Body of pancreas (tissue), 4 donors: Measurements from ENCODE around the gene HAO1. TPM values are rescaled to one million over a fixed set of nuclear protein-coding genes. Genes with fewer than 3 reads are reported as not detected.

Source experiments
- ATAC-seq: fragments of 150-250 bp; one replicate; pipeline ENCODE4 v1.9.1; 2016
- DNase-seq, 4 donors: peaks; one replicate each; pipeline ENCODE4 v3.0.0-alpha.2; 2019
- H3K27ac ChIP-seq, 4 donors: fragments of 200-600 bp; sonication (generic); 1 replicate in 3 of 4; 2 replicates in 1 of 4; pipeline versions ENCODE4 v1.5.1 to v1.6.1; 2016 to 2019; ENCODE audit warnings: mild to moderate bottlenecking in 1 of 4, mixed read lengths in 1 of 4, moderate library complexity in 1 of 4
- H3K27me3 ChIP-seq, 2 donors: fragments of 200-600 bp; sonication (generic); one replicate each; pipeline ENCODE4 v1.6.0; 2016; ENCODE audit warnings: mild to moderate bottlenecking in 1 of 2
- H3K36me3 ChIP-seq, 2 donors: fragments of 200-600 bp; sonication (generic); replicated peaks in 1 of 2; 2 replicates each; pipeline ENCODE4 v1.5.1; 2016; ENCODE audit warnings: low read depth in 2 of 2; ENCODE audit not compliant: insufficient read depth in 1 of 2
- H3K4me1 ChIP-seq: fragments of 200-600 bp; sonication (generic); one replicate; pipeline ENCODE4 v1.6.0; 2016
- H3K4me3 ChIP-seq, 2 donors: fragments of 200-600 bp; sonication (generic); 1 replicate in 1 of 2; 2 replicates in 1 of 2; pipeline ENCODE4 v1.5.1; 2016 to 2019
- H3K9me3 ChIP-seq, 3 donors: fragments of 200-600 bp; sonication (generic); 1 replicate in 2 of 3; 2 replicates in 1 of 3; pipeline ENCODE4 v1.5.1; 2016
- POLR2A ChIP-seq, 3 donors: fragments of 450-650 bp; IDR thresholded peaks; one replicate each; pipeline ENCODE4 v1.6.1; 2016; ENCODE audit warnings: antibody characterized with exemption in 3 of 3, mild to moderate bottlenecking in 2 of 3
- WGBS, 2 donors: methylation state at CpG; one replicate each; pipeline ENCODE4 v1.1.5; 2017; 5-methylcytosine and 5-hydroxymethylcytosine counted together
- intact Hi-C: fragments of 100-400 bp; cut with DNase I; formaldehyde crosslinking; loops from one replicate; pipeline ENCODE4 v1.15.1; 2023
- total RNA-seq, 2 donors: library from RNA; depleted of rRNA; stranded (reverse); fragments of >200 nt; gene quantifications; one replicate each; pipeline ENCODE4 v1.1.0, GENCODE V29; 2016
- TF ChIP-seq, protein P1 (sequence below), 7 experiments: fragments of 450-650 bp in 4 of 7; fragments of 200-600 bp in 3 of 7; sonication (generic) in 3 of 7; IDR thresholded peaks; one replicate each; pipeline ENCODE4 v1.5.1; 2016 to 2019; ENCODE audit warnings: antibody characterized with exemption in 7 of 7

Gene HAO1
- total RNA-seq, 2 donors from 2014 or later: not detected

DNA sequence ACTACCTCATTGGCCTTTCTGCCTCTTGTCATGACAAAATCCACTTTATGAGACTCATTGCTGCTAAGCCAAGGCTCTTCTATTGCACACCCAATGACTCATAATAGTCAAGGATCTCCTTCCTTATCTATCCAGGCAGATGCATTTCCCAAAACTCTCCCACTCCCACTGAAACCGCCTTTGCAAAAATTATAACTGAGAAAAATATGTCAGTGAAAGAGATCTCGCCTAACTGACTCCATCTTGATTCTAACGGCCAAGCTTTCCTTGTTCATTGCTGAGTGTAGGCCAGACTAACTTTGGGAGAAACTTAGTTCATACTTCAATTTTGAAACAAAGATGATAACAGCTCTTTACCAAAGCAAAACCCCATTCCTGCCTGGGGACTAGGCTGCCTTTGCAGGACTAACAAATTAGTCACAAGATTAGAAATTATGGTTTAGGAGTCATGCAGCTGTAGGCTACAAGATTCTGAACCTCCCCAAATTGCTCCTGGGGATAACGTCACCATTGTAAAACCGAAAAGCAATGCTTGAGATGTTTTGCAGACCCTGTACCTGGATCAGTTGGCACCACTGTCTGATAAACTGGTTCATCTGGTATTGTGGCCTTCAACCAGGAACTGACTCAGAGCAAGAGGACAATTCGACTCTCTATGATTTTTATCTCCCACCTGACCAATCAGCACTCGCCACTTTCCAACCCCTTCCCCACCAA, 47.1 kb downstream of the HAO1 start:
- DNase-seq: no peak
- no peak for ATAC-seq
- no peaks in the 10 kb centered on the region for H3K27me3 ChIP-seq
- H3K27ac ChIP-seq: no peak overlapping the region
- 65 to 66% methylated on average over 7 of the region's 7 CpGs for WGBS, 2 donors
- H3K4me3 ChIP-seq: no peak overlapping the region
- H3K4me1 ChIP-seq: no peaks in the 10 kb centered on the region
- no peaks in the 10 kb centered on the region for H3K36me3 ChIP-seq
- TF ChIP-seq, protein P1, sequence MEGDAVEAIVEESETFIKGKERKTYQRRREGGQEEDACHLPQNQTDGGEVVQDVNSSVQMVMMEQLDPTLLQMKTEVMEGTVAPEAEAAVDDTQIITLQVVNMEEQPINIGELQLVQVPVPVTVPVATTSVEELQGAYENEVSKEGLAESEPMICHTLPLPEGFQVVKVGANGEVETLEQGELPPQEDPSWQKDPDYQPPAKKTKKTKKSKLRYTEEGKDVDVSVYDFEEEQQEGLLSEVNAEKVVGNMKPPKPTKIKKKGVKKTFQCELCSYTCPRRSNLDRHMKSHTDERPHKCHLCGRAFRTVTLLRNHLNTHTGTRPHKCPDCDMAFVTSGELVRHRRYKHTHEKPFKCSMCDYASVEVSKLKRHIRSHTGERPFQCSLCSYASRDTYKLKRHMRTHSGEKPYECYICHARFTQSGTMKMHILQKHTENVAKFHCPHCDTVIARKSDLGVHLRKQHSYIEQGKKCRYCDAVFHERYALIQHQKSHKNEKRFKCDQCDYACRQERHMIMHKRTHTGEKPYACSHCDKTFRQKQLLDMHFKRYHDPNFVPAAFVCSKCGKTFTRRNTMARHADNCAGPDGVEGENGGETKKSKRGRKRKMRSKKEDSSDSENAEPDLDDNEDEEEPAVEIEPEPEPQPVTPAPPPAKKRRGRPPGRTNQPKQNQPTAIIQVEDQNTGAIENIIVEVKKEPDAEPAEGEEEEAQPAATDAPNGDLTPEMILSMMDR (IDR thresholded peaks at IDR 0.05): no peak
- no peak for TF ChIP-seq POLR2A (IDR thresholded peaks at IDR 0.05)
- no peaks in the 10 kb centered on the region for H3K9me3 ChIP-seq
- intact Hi-C loops: no loop called here

- ATAC-seq (no peak), DNase-seq (no peak)
- Histone ChIP-seq H3K27ac (no peak overlapping the region), H3K4me3 (no peak overlapping the region), H3K9me3 (no peaks in the 10 kb centered on the region), H3K36me3 (no peaks in the 10 kb centered on the region), H3K27me3 (no peaks in the 10 kb centered on the region), H3K4me1 (no peaks in the 10 kb centered on the region)
- WGBS, 2 donors: 74 to 75% methylated on average over 5 of the region's 5 CpGs
- no peak for TF ChIP-seq POLR2A (IDR thresholded peaks at IDR 0.05)
- intact Hi-C loops: no loop called here
Observed at GRCh38 chr20:7891705-7892104, 48.6 kb downstream of the HAO1 start.

GRCh38 chr20:7889736-7890135, 50.5 kb downstream of the HAO1 start:
- Histone ChIP-seq H3K36me3 (no peaks in the 10 kb centered on the region), H3K4me3 (no peak overlapping the region), H3K27me3 (no peaks in the 10 kb centered on the region), H3K27ac (no peak overlapping the region), H3K4me1 (no peaks in the 10 kb centered on the region), H3K9me3 (no peaks in the 10 kb centered on the region)
- intact Hi-C loops: no loop called here
- DNase-seq (no peak), ATAC-seq (no peak)
- no peak for TF ChIP-seq POLR2A (IDR thresholded peaks at IDR 0.05)
- TF ChIP-seq, protein P1 (IDR thresholded peaks at IDR 0.05): no peak
- 90% methylated on average over 3 of the region's 3 CpGs for WGBS, 2 donors

DNA sequence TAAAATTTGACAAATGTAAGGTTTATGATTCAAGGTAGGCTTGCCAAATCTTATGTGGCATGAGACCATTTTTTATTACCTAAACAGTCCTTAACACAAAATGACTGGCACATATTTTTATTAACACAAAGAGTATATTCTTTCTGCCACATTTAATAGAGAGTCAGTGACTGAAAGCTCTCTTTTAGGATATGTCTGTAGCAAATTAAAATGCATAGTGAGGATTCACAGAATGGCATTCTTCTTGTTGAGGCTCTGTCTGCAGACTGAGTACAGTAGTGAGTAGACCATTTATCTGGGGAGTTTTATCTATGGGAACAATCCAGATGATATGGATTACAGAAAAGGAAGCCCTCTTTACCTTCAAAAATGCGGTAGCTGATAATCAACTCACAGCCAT, 56.5 kb downstream of the HAO1 start:
- intact Hi-C loops: no loop called here
- Histone ChIP-seq H3K4me3 (no peak overlapping the region), H3K4me1 (no peaks in the 10 kb centered on the region), H3K27ac (no peak overlapping the region), H3K9me3 (no peaks in the 10 kb centered on the region), H3K36me3 (no peaks in the 10 kb centered on the region), H3K27me3 (no peaks in the 10 kb centered on the region)
- TF ChIP-seq, protein P1 (IDR thresholded peaks at IDR 0.05): no peak
- TF ChIP-seq POLR2A (IDR thresholded peaks at IDR 0.05): no peak
- DNase-seq: no peak
- WGBS, 2 donors: 48 to 56% methylated on average over 1 of the region's 1 CpG
- no peak for ATAC-seq

DNA sequence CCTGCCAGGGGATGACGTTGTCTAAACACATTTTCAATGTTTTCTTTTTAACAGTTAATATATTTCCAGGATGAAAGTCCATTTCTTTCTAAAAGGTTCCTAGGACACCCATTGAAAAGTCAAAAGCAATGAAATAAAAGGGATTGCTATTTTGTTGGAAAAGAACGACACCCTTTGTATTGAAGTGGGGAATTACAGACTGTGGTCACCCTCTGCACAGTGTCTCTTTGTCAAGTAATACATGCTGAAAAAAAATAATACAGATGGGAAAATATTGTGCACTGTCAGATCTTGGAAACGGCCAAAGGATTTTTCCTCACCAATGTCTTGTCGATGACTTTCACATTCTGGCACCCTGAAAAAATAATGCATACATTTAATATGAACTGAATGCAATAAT, 56.9 kb downstream of the HAO1 start:
- 47 to 53% methylated on average over 4 of the region's 4 CpGs for WGBS, 2 donors
- no peak for TF ChIP-seq POLR2A (IDR thresholded peaks at IDR 0.05)
- TF ChIP-seq, protein P1 (IDR thresholded peaks at IDR 0.05): no peak
- intact Hi-C loops: no loop called here
- DNase-seq: no peak
- H3K36me3 ChIP-seq: no peaks in the 10 kb centered on the region
- H3K4me3 ChIP-seq: no peak overlapping the region
- no peak for ATAC-seq
- no peaks in the 10 kb centered on the region for H3K4me1 ChIP-seq
- H3K9me3 ChIP-seq: no peaks in the 10 kb centered on the region
- H3K27me3 ChIP-seq: no peaks in the 10 kb centered on the region
- no peak overlapping the region for H3K27ac ChIP-seq
